Thoracic aorta (tissue), 2 donors: ENCODE results near the gene MT3. TPM values are rescaled to one million over a fixed set of nuclear protein-coding genes. Genes with fewer than 3 reads are reported as not detected.

Experiments used
- ATAC-seq: fragments of 150-250 bp; one replicate; pipeline ENCODE4 v1.8.0; 2017; ENCODE audit warnings: low read depth; ENCODE audit not compliant: insufficient number of reproducible peaks, low FRiP score
- DNase-seq: peaks from one replicate; pipeline ENCODE4 v3.0.0-alpha.2; 2020; ENCODE audit warnings: low spot score
- H3K27ac ChIP-seq, 2 donors: fragments of 200-600 bp; sonication (generic); 1 replicate in 1 of 2; 2 replicates in 1 of 2; pipeline ENCODE4 v1.5.1; 2016; ENCODE audit warnings: mild to moderate bottlenecking in 2 of 2, moderate library complexity in 2 of 2
- H3K27me3 ChIP-seq: fragments of 200-600 bp; sonication (generic); replicated peaks from 2 replicates; pipeline ENCODE4 v1.6.0; 2016; ENCODE audit warnings: mild to moderate bottlenecking; ENCODE audit not compliant: insufficient read depth
- H3K36me3 ChIP-seq: fragments of 200-600 bp; sonication (generic); one replicate; pipeline ENCODE4 v1.5.1; 2016
- H3K4me1 ChIP-seq, 2 donors: fragments of 200-600 bp; sonication (generic); 1 replicate in 1 of 2; 2 replicates in 1 of 2; pipeline versions ENCODE4 v1.5.1 to v1.6.0; 2016; ENCODE audit warnings: low read depth in 2 of 2, mild to moderate bottlenecking in 1 of 2; ENCODE audit not compliant: control insufficient read depth in 1 of 2
- H3K4me3 ChIP-seq: fragments of 200-600 bp; sonication (generic); 2 replicates; pipeline ENCODE4 v1.5.1; 2016; ENCODE audit warnings: mild to moderate bottlenecking
- H3K9me3 ChIP-seq: fragments of 200-600 bp; sonication (generic); 2 replicates; pipeline ENCODE4 v1.5.1; 2016
- total RNA-seq, 2 donors: library from RNA; depleted of rRNA; stranded (reverse); fragments of >200 nt; gene quantifications; one replicate each; pipeline versions ENCODE4 v1.1.0 to v1.2.3, GENCODE V29; 2016
- TF ChIP-seq, protein P1 (sequence below): fragments of 200-600 bp; sonication (generic); IDR thresholded peaks from one replicate; pipeline ENCODE4 v1.5.1; 2019; ENCODE audit warnings: antibody characterized with exemption

Gene MT3
- total RNA-seq, 2 donors from 2014 or later, result not detected

DNA sequence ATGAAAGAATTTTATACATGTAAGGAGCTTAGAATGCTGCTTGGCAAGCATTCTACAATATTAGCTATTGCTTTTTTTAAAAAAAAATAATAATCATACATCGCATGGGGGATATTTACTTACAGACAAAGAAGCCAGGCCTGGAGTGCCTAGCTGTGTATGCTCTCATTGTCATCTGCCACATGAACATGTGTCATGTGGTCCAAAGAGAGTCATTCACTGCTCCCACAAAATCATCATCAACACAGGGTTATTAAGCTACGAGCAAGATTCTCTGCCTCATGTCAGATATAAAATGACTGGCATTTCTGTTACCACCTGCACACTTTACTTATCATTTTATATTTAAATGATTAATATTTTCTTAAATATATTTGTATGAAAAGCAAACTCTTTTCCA, 34.3 kb downstream of the MT3 start:
- H3K27ac ChIP-seq, result no peak overlapping the region
- TF ChIP-seq, protein P1, sequence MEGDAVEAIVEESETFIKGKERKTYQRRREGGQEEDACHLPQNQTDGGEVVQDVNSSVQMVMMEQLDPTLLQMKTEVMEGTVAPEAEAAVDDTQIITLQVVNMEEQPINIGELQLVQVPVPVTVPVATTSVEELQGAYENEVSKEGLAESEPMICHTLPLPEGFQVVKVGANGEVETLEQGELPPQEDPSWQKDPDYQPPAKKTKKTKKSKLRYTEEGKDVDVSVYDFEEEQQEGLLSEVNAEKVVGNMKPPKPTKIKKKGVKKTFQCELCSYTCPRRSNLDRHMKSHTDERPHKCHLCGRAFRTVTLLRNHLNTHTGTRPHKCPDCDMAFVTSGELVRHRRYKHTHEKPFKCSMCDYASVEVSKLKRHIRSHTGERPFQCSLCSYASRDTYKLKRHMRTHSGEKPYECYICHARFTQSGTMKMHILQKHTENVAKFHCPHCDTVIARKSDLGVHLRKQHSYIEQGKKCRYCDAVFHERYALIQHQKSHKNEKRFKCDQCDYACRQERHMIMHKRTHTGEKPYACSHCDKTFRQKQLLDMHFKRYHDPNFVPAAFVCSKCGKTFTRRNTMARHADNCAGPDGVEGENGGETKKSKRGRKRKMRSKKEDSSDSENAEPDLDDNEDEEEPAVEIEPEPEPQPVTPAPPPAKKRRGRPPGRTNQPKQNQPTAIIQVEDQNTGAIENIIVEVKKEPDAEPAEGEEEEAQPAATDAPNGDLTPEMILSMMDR, result no peak
- ATAC-seq (no peak), DNase-seq (no peak)
- H3K9me3 ChIP-seq, result no peaks in the 10 kb centered on the region
- H3K27me3 ChIP-seq, result no peaks in the 10 kb centered on the region
- H3K4me3 ChIP-seq, result no peak overlapping the region
- no peaks in the 10 kb centered on the region for H3K36me3 ChIP-seq
- peaks cover 0 to 5% of the 10 kb centered on the region in 2 donors for H3K4me1 ChIP-seq

DNA sequence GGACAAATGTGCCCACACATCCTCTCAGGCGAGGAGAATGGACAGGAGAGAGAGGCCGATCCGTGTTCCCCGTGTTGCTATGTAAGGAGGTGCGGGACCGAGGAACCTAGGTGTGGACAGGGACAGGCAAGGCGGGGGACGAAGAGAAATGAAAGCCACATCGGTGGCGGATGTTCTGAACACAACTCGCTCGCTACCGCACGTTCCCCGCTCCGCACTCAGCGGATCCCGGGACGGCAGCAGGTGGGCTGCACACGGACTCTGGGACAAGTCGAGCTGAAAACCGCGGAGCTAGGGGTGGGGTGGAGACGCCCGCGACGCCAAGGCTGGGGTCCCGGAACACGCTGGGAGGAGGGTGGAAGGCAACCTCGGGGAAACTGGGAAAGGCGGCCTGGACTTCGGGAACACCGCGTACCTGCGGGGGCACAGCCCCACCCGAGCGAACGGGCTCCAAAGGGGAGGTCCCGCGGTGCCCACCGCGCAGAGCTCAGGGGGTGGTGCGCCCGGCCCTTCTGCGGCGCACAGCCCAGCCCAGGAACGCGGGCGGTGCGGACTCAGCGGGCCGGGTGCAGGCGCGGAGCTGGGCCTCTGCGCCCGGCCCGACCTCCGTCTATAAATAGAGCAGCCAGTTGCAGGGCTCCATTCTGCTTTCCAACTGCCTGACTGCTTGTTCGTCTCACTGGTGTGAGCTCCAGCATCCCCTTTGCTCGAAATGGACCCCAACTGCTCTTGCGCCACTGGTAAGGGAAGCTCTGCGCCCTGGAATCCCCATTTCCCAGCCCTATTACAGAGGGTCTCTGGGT, 36.0 kb downstream of the MT3 start, which contains the start of gene MT1E:
MT1E (plus strand) TSS at position 642 of the 803 bp plus-strand sequence; CDS start at position 713, 71 bp downstream.
- DNase-seq (no peak), ATAC-seq (peak; percentile 61)

DNA sequence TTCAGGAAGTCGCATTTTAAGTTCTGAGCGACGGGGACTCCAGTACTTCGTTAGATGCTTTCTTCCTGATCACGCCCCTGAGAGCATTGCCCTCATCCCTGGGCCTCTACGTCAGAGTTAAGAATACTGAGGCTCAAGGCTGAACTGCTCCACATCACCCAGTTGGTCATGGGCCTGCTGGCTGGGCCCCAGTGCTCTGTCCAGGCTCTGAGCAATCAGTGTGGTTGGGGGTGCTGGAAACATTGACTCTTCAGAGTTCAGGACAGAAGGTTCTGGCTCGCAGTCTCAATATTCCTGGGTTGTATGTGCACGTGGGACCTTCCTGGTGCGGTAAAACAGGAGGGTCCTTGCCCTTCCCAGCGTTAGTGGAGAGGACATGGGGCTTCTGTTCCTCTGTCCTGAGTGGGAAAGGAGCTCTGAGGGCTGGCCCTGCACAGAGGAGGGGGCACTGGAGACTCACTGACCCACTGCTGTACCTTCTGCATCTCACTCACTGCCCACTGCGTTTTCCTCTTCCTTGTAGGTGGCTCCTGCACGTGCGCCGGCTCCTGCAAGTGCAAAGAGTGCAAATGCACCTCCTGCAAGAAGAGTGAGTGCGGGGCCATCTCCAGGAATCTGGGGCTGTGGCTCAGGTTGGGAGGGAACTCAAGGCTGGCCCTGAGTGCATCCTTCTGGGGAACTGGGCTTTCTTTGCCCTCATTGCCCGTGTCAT, 36.8 kb downstream of the MT3 start:
- Histone ChIP-seq H3K36me3 (no peaks in the 10 kb centered on the region), H3K27ac (peak overlapping the region; percentile 95 to 99), H3K9me3 (no peaks in the 10 kb centered on the region), H3K27me3 (no peaks in the 10 kb centered on the region), H3K4me3 (peak overlapping the region; percentile 77), H3K4me1 (peaks cover 0 to 5% of the 10 kb centered on the region in 2 donors)
- DNase-seq (peak; percentile 70), ATAC-seq (peak; percentile 68)
- TF ChIP-seq, protein P1, result no peak

More for the DNA sequence above, 36.0 kb downstream of the MT3 start, which contains the start of gene MT1E:
- Histone ChIP-seq H3K36me3 (no peaks in the 10 kb centered on the region), H3K27me3 (no peaks in the 10 kb centered on the region), H3K4me1 (peaks cover 0 to 5% of the 10 kb centered on the region in 2 donors), H3K27ac (peak within 1 kb of the TSS; percentile 95 to 99), H3K4me3 (peak within 1 kb of the TSS; percentile 77), H3K9me3 (no peaks in the 10 kb centered on the region)
- TF ChIP-seq, protein P1, result no peak

DNA sequence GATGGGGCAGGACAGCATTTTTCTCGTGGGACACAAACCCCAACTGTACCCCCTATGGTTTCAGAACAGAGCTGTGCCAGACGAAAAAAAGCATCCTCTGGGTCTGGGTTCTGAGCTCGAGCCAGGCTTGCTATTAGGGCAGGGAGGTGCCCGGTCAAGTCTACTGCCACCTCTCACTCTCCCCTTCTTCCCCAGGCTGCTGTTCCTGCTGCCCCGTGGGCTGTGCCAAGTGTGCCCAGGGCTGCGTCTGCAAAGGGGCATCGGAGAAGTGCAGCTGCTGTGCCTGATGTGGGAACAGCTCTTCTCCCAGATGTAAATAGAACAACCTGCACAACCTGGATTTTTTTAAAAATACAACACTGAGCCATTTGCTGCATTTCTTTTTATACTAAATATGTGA, 37.4 kb downstream of the MT3 start:
- H3K4me3 ChIP-seq, result peak overlapping the region; percentile 77
- TF ChIP-seq, protein P1, result no peak
- H3K27me3 ChIP-seq, result no peaks in the 10 kb centered on the region
- peak overlapping the region; percentile 95 to 99 for H3K27ac ChIP-seq
- H3K4me1 ChIP-seq, result peaks cover 0 to 5% of the 10 kb centered on the region in 2 donors
- no peaks in the 10 kb centered on the region for H3K9me3 ChIP-seq
- H3K36me3 ChIP-seq, result no peaks in the 10 kb centered on the region
- ATAC-seq (no peak), DNase-seq (no peak)
